Epithelial cell of esophagus (primary cell): ENCODE data around the gene TSC22D1.

Experiments
- DNase-seq: peaks from one replicate; pipeline ENCODE4 v3.0.0; 2010; ENCODE audit warnings: low read depth
- H3K4me3 ChIP-seq: 2 replicates; pipeline ENCODE4 v1.5.1; 2011; ENCODE audit warnings: mild to moderate bottlenecking, low read length, control low read depth
- TF ChIP-seq, protein P1 (sequence below): IDR thresholded peaks from 2 replicates; pipeline ENCODE4 v1.5.1; 2011; ENCODE audit warnings: low read depth, mild to moderate bottlenecking, low read length, control low read depth, inconsistent platforms; ENCODE audit not compliant: insufficient read depth; ENCODE audit errors: missing control alignments

Gene TSC22D1

GRCh38 chr13:44448875-44449274 lies 127.3 kb downstream of the TSC22D1 start:
- no peak overlapping the region for H3K4me3 ChIP-seq
- TF ChIP-seq, protein P1, sequence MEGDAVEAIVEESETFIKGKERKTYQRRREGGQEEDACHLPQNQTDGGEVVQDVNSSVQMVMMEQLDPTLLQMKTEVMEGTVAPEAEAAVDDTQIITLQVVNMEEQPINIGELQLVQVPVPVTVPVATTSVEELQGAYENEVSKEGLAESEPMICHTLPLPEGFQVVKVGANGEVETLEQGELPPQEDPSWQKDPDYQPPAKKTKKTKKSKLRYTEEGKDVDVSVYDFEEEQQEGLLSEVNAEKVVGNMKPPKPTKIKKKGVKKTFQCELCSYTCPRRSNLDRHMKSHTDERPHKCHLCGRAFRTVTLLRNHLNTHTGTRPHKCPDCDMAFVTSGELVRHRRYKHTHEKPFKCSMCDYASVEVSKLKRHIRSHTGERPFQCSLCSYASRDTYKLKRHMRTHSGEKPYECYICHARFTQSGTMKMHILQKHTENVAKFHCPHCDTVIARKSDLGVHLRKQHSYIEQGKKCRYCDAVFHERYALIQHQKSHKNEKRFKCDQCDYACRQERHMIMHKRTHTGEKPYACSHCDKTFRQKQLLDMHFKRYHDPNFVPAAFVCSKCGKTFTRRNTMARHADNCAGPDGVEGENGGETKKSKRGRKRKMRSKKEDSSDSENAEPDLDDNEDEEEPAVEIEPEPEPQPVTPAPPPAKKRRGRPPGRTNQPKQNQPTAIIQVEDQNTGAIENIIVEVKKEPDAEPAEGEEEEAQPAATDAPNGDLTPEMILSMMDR: no peak
- no peak for DNase-seq

DNA sequence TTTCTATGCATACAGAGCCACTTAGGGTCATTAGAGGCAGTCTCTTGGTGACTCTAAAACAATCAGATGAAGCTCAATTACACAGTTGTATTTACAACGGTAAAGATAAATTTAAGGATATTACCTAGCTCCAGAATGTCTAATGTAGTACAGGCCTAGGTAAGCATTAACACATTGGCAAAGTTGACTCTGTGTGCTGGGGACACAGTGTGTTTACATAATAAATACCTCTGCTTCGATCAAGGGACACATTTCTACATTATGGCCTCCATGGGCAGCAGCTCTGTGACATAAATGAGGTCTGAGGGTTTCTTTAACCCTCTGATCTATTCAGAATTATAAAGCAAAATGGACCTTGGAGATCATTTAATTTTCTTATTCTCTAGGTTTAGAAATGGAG lies 127.8 kb downstream of the TSC22D1 start:
- no peak for DNase-seq

GRCh38 chr13:44447783-44448321 lies 128.3 kb downstream of the TSC22D1 start:
- TF ChIP-seq, protein P1: no peak
- no peak for DNase-seq
- H3K4me3 ChIP-seq: no peak overlapping the region

More for the DNA sequence above, 127.8 kb downstream of the TSC22D1 start:
- H3K4me3 ChIP-seq: no peak overlapping the region
- TF ChIP-seq, protein P1: no peak

GRCh38 chr13:44440046-44440608 lies 136.0 kb downstream of the TSC22D1 start:
- DNase-seq: no peak
- TF ChIP-seq, protein P1: no peak
- no peak overlapping the region for H3K4me3 ChIP-seq

- DNase-seq: no peak
- no peak overlapping the region for H3K4me3 ChIP-seq
- TF ChIP-seq, protein P1: no peak
Measured at GRCh38 chr13:44439452-44440024, 136.6 kb downstream of the TSC22D1 start.

GRCh38 chr13:44438234-44438579 lies 137.9 kb downstream of the TSC22D1 start:
- no peak for DNase-seq
- H3K4me3 ChIP-seq: no peak overlapping the region
- TF ChIP-seq, protein P1: no peak
